Heart left ventricle (tissue), 13 donors: ENCODE measurements around the gene SLC30A3.

ENCODE experiments used
- CTCF ChIP-seq, 12 donors: fragments of 200-600 bp; sonication (generic) in 4 of 12; IDR thresholded peaks; one replicate each; pipeline versions ENCODE4 v1.5.0 to v1.8.0; 2018 to 2022; ENCODE audit warnings: antibody characterized with exemption in 12 of 12, mild to moderate bottlenecking in 5 of 12
- POLR2A ChIP-seq, 2 donors: fragments of 450-650 bp; IDR thresholded peaks; one replicate each; pipeline ENCODE4 v1.6.1; 2017; ENCODE audit warnings: antibody characterized with exemption in 2 of 2, mild to moderate bottlenecking in 2 of 2, moderate library complexity in 2 of 2
- donor health status: ischemic (EF 13 %, LVEDD 7.1; RV severe dilation, severe dysfunction).
- donor health status: DM: no; HTN: yes; CAD: no.
- donor health status: DM: no; HTN: no; CAD: no.
- donor health status: ischemic (EF 25% LVEDD 6.9; RV normal size, moderate dysfunction).
- donor health status: ischemic (EF 25% LVEDD 5.7; RV mildly dilated, moderate dysfunction).
- donor health status: ischemic (EF 35%, LVEDD 5.7; RV mildly dilated, moderate dysfunction).
- donor health status: nonischemic (EF 11% LVEDD 7.7; RV severe dilation, severe dysfunction).
- donor health status: DM: yes; HTN: yes; CAD: no.
- donor health status: PGD.
- donor health status: ischemic (EF 29% LVEDD 5.4; RV normal size, mild dysfunction).
- donor health status: nonischemic (EF 23%, LVEDD 6.1; RV moderate dilation, normal function).

- TF ChIP-seq CTCF (IDR thresholded peaks at IDR 0.05), result no peak
- TF ChIP-seq POLR2A (IDR thresholded peaks at IDR 0.05), result no peak
These were observed 1.5 kb upstream of the SLC30A3 start for GRCh38 chr2:27264253-27264752.
